Endodermal cell (in vitro differentiated cells): ENCODE results near the gene OR1J2. TPM values are rescaled to one million over a fixed set of nuclear protein-coding genes. Genes with fewer than 3 reads are reported as not detected.

Experiments
- DNase-seq: peaks from one replicate; pipeline ENCODE4 v3.0.0-alpha.2; 2017
- H3K27ac ChIP-seq: 2 replicates; pipeline ENCODE4 v1.5.1; 2013; ENCODE audit warnings: mild to moderate bottlenecking, low read depth, low read length, moderate library complexity
- H3K27me3 ChIP-seq: 2 replicates; pipeline ENCODE4 v1.6.1; 2013; ENCODE audit warnings: mild to moderate bottlenecking, low read length, moderate library complexity; ENCODE audit not compliant: insufficient read depth, control insufficient read depth, poor library complexity, severe bottlenecking
- H3K36me3 ChIP-seq: 2 replicates; pipeline ENCODE4 v1.7.0; 2013; ENCODE audit warnings: mild to moderate bottlenecking, low read length, moderate library complexity; ENCODE audit not compliant: control insufficient read depth, insufficient read depth
- H3K4me1 ChIP-seq: one replicate; pipeline ENCODE4 v1.7.0; 2013; ENCODE audit warnings: low read length; ENCODE audit not compliant: control insufficient read depth, insufficient read depth
- H3K4me3 ChIP-seq: 2 replicates; pipeline ENCODE4 v1.5.1; 2013; ENCODE audit warnings: mild to moderate bottlenecking, low read length, moderate library complexity
- H3K9ac ChIP-seq: 2 replicates; pipeline ENCODE4 v1.6.1; 2013; ENCODE audit warnings: mild to moderate bottlenecking, low read length, moderate library complexity; ENCODE audit not compliant: poor library complexity, severe bottlenecking; ENCODE audit errors: extremely low read depth
- H3K9me3 ChIP-seq: 2 replicates; pipeline ENCODE4 v1.6.1; 2013; ENCODE audit warnings: mild to moderate bottlenecking, low read length, moderate library complexity; ENCODE audit not compliant: control insufficient read depth
- H3K27ac Mint-ChIP-seq: 2 replicates; pipeline ENCODE4 v1.8.0; 2020; ENCODE audit warnings: mixed read lengths
- H3K27me3 Mint-ChIP-seq: 2 replicates; pipeline ENCODE4 v1.8.0; 2021; ENCODE audit warnings: mild to moderate bottlenecking, mixed read lengths; ENCODE audit not compliant: insufficient read depth
- H3K36me3 Mint-ChIP-seq: 2 replicates; pipeline ENCODE4 v1.8.0; 2020; ENCODE audit warnings: low read depth, mixed read lengths
- H3K4me1 Mint-ChIP-seq: 2 replicates; pipeline ENCODE4 v1.8.0; 2020; ENCODE audit warnings: mixed read lengths
- H3K4me3 Mint-ChIP-seq: 2 replicates; pipeline ENCODE4 v1.8.0; 2020; ENCODE audit warnings: mild to moderate bottlenecking, moderate library complexity, mixed read lengths
- H3K9me3 Mint-ChIP-seq: 2 replicates; pipeline ENCODE4 v1.8.0; 2020; ENCODE audit warnings: mild to moderate bottlenecking, mixed read lengths
- WGBS, 2 experiments: methylation state at CpG; one replicate each; pipeline versions ENCODE4 v1.1.5 to v1.1.7; 2013; ENCODE audit warnings: missing lambda C conversion rate in 2 of 2, mixed read lengths in 1 of 2; ENCODE audit not compliant: insufficient coverage in 1 of 2, insufficient read length in 1 of 2; 5-methylcytosine and 5-hydroxymethylcytosine counted together
- total RNA-seq, 2 donors: library from RNA; stranded (reverse); fragmentation: NEBNext Ultra II Directional in 1 of 2; extraction: Animal tissue kit (Norgen Biotek cat#: 25700) in 1 of 2; gene quantifications; 2 replicates in 1 of 2; 3 replicates in 1 of 2; pipeline ENCODE4 v1.2.1, GENCODE V29; 2021
- TF ChIP-seq, protein P1 (sequence below): fragments of 200-600 bp; sonication (generic); conservative IDR thresholded peaks from 2 replicates; pipeline ENCODE4 v1.5.0; 2021; ENCODE audit warnings: antibody characterized with exemption, mild to moderate bottlenecking

Gene OR1J2
- total RNA-seq, 2 donors from 2014 or later = not detected

- no peaks in the 10 kb centered on the region for H3K36me3 ChIP-seq
- no peak for DNase-seq
- Mint-ChIP-seq H3K36me3 (no peaks in the 10 kb centered on the region), H3K27ac (no peak overlapping the region), H3K9me3 (peaks cover 35% of the 10 kb centered on the region), H3K4me1 (no peaks in the 10 kb centered on the region), H3K4me3 (no peak overlapping the region), H3K27me3 (peaks cover 30% of the 10 kb centered on the region)
- TF ChIP-seq, protein P1, sequence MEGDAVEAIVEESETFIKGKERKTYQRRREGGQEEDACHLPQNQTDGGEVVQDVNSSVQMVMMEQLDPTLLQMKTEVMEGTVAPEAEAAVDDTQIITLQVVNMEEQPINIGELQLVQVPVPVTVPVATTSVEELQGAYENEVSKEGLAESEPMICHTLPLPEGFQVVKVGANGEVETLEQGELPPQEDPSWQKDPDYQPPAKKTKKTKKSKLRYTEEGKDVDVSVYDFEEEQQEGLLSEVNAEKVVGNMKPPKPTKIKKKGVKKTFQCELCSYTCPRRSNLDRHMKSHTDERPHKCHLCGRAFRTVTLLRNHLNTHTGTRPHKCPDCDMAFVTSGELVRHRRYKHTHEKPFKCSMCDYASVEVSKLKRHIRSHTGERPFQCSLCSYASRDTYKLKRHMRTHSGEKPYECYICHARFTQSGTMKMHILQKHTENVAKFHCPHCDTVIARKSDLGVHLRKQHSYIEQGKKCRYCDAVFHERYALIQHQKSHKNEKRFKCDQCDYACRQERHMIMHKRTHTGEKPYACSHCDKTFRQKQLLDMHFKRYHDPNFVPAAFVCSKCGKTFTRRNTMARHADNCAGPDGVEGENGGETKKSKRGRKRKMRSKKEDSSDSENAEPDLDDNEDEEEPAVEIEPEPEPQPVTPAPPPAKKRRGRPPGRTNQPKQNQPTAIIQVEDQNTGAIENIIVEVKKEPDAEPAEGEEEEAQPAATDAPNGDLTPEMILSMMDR = no peak
- 75% methylated on average over 1 to 3 of the region's 3 CpGs for WGBS, 2 experiments
- no peak overlapping the region for H3K4me3 ChIP-seq
- no peak overlapping the region for H3K27ac ChIP-seq
- H3K4me1 ChIP-seq = no peaks in the 10 kb centered on the region
- H3K27me3 ChIP-seq = peaks cover 17% of the 10 kb centered on the region
- H3K9me3 ChIP-seq = no peaks in the 10 kb centered on the region
- no peak overlapping the region for H3K9ac ChIP-seq
These were observed 44.1 kb upstream of the OR1J2 start for GRCh38 chr9:122466456-122466855.

GRCh38 chr9:122468735-122469134 lies 41.9 kb upstream of the OR1J2 start:
- Mint-ChIP-seq H3K27me3 (peaks cover 26% of the 10 kb centered on the region), H3K36me3 (no peaks in the 10 kb centered on the region), H3K27ac (no peak overlapping the region), H3K9me3 (peaks cover 35% of the 10 kb centered on the region), H3K4me1 (no peaks in the 10 kb centered on the region), H3K4me3 (no peak overlapping the region)
- Histone ChIP-seq H3K27me3 (peaks cover 17% of the 10 kb centered on the region), H3K9ac (no peak overlapping the region), H3K9me3 (no peaks in the 10 kb centered on the region), H3K36me3 (no peaks in the 10 kb centered on the region), H3K4me1 (no peaks in the 10 kb centered on the region), H3K27ac (no peak overlapping the region), H3K4me3 (no peak overlapping the region)
- DNase-seq = no peak
- TF ChIP-seq, protein P1 = no peak
- WGBS, 2 experiments = 59 to 85% methylated on average over 3 to 4 of the region's 4 CpGs

- H3K27me3 Mint-ChIP-seq = peaks cover 16% of the 10 kb centered on the region
- no peak overlapping the region for H3K4me3 Mint-ChIP-seq
- no peak overlapping the region for H3K9ac ChIP-seq
- DNase-seq = no peak
- no peak overlapping the region for H3K27ac Mint-ChIP-seq
- no peaks in the 10 kb centered on the region for H3K36me3 ChIP-seq
- TF ChIP-seq, protein P1 = no peak
- 60 to 70% methylated on average over 3 of the region's 3 CpGs for WGBS, 2 experiments
- H3K4me1 Mint-ChIP-seq = no peaks in the 10 kb centered on the region
- H3K9me3 ChIP-seq = no peaks in the 10 kb centered on the region
- no peak overlapping the region for H3K4me3 ChIP-seq
- H3K4me1 ChIP-seq = no peaks in the 10 kb centered on the region
- H3K9me3 Mint-ChIP-seq = peaks cover 5% of the 10 kb centered on the region
- no peak overlapping the region for H3K27ac ChIP-seq
- H3K27me3 ChIP-seq = no peaks in the 10 kb centered on the region
- no peaks in the 10 kb centered on the region for H3K36me3 Mint-ChIP-seq
These were observed 36.0 kb upstream of the OR1J2 start for GRCh38 chr9:122474561-122474960.
